Measurements from ENCODE around the gene MTMR2. TPM values are rescaled to one million over a fixed set of nuclear protein-coding genes. Genes with fewer than 3 reads are reported as not detected.
A peak's percentile ranks its signal among the peaks of the same experiment; 100 is the strongest.

MTMR2 gene
- 46.4 and 49.5 TPM in 2 replicates for total RNA-seq
- 16.8 and 19.5 TPM in 2 replicates for polyA plus RNA-seq
- 18.7 and 19.9 TPM in 2 replicates for polyA plus RNA-seq (2011; cell fraction: cytosol; rRNA removed)
- 20.6 and 21.5 TPM in 2 replicates for polyA plus RNA-seq (2011; cell fraction: nucleus; rRNA removed)
- polyA plus RNA-seq (2012): 29.6 and 49.7 TPM in 2 replicates
- polyA minus RNA-seq: 37.7 and 41.8 TPM in 2 replicates
- polyA minus RNA-seq (2011; cell fraction: cytosol; rRNA and poly(A)+ RNA removed): 39.1 TPM
- 60.4 and 72.9 TPM in 2 replicates for polyA minus RNA-seq (2011; cell fraction: nucleus; rRNA and poly(A)+ RNA removed)
- percentile 90 among the genes with signal in this experiment for Bru-seq, nascent RNA
- BruChase-seq, experiment 1, labeled RNA remaining after a 6-hour chase: percentile 85 among the genes with signal in this experiment
- BruChase-seq, experiment 2, labeled RNA remaining after a 2-hour chase: percentile 77 among the genes with signal in this experiment
- long read RNA-seq, full-length matches to known transcripts: 98 of 160 reads
- long read RNA-seq, partial matches to known transcripts: 7 of 160 reads
- long read RNA-seq, other reads (novel, unspliced or antisense): 55 of 160 reads

GRCh38 chr11:95923728-95924413 lies at the start of gene MTMR2:
TSS of gene MTMR2 (minus strand) at chr11:95924107. CDS start at chr11:95923954, 153 bp downstream.
- H3K9ac ChIP-seq (replicated peaks; ENCODE audit: extremely low read depth, insufficient read depth, low read length): peak within 1 kb of the TSS; percentile 100
- POLR2A ChIA-PET: interaction anchor here (0.6 to 1.1 kb wide), 3 partner anchors 18 to 418 kb away, joined by 3 read pairs; no protein-coding TSS in a partner anchor
- no peaks in the 10 kb centered on the region for H3K9me1 ChIP-seq (replicated peaks; ENCODE audit: control insufficient read depth, extremely low read depth, insufficient read depth, low read length)
- no peaks in the 10 kb centered on the region for H3K9me3 ChIP-seq (replicated peaks; ENCODE audit: control insufficient read depth, insufficient read depth, low read length)
- peak within 1 kb of the TSS; percentile 92 to 99 (median 98) for H3K4me3 ChIP-seq (replicated peaks in 1 of 3; ENCODE audit: insufficient read depth in 1 of 3, low read depth in 1 of 3, low read length in 3 of 3)
- H2AFZ ChIP-seq (ENCODE audit: low read depth, low read length): peak within 1 kb of the TSS; percentile 93
- no peaks in the 10 kb centered on the region for H3K27me3 ChIP-seq (ENCODE audit: control insufficient read depth in 2 of 2, insufficient read depth in 2 of 2, low read length in 2 of 2)
- DNase-seq (ENCODE audit: low read depth, low spot score) (peak; percentile 82), FAIRE-seq (peak; percentile 75)
- TSS peak; percentile 37 for BruUV-seq (replicated peaks)
- H3K27ac ChIP-seq (ENCODE audit: insufficient read depth, low read depth, low read length): peak within 1 kb of the TSS; percentile 75
- dilution Hi-C loops (cut with MboI; ENCODE audit: extremely low pct_ligation_motif_present, low sequenced_read_pairs): no loop called here
- H3K4me2 ChIP-seq (ENCODE audit: insufficient read depth, low read length): peak within 1 kb of the TSS; percentile 95
- TF ChIP-seq MYC (IDR thresholded peaks at IDR 0.05; ENCODE audit: low read depth, low read length) (peak; percentile 23), CTCF (IDR thresholded peaks at IDR 0.05; ENCODE audit: extremely low read depth in 1 of 2, insufficient read depth in 1 of 2, low read depth in 1 of 2, low read length in 2 of 2) (no peak), GATA2 (IDR thresholded peaks at IDR 0.05; ENCODE audit: insufficient read depth, insufficient read length, low read depth, low read length) (no peak), EZH2 (IDR thresholded peaks at IDR 0.05; ENCODE audit: borderline replicate concordance, low read depth, low read length, severe bottlenecking) (no peak), POLR2AphosphoS5 (IDR thresholded peaks at IDR 0.05; ENCODE audit: insufficient read depth, low read depth, low read length) (peak; percentile 96), JUN (IDR thresholded peaks at IDR 0.05; ENCODE audit: borderline replicate concordance, insufficient read depth, insufficient read length, low read depth) (no peak), FOS (IDR thresholded peaks at IDR 0.05; ENCODE audit: borderline replicate concordance, insufficient read depth, low read length) (no peak), POLR2A (IDR thresholded peaks at IDR 0.05; ENCODE audit: low read depth, low read length) (peak; percentile 97)
- TF ChIP-seq, protein P1, sequence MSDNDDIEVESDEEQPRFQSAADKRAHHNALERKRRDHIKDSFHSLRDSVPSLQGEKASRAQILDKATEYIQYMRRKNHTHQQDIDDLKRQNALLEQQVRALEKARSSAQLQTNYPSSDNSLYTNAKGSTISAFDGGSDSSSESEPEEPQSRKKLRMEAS (IDR thresholded peaks at IDR 0.05; ENCODE audit: insufficient read depth, insufficient read length): no peak
- no peaks in the 10 kb centered on the region for H4K20me1 ChIP-seq (replicated peaks; ENCODE audit: control insufficient read depth, extremely low read depth, insufficient read depth, low read length)
- H3K36me3 ChIP-seq (ENCODE audit: control insufficient read depth in 2 of 2, extremely low read depth in 1 of 2, insufficient read depth in 2 of 2, low read length in 2 of 2): no peaks in the 10 kb centered on the region
- CTCF ChIA-PET: interaction anchor here (0.8 to 1.7 kb wide), 3 partner anchors 24 to 470 kb away, joined by 3 to 4 read pairs (median 3); no protein-coding TSS in a partner anchor
- intact Hi-C loops (cut with micrococcal nuclease): loop anchor here (1.0 to 5.0 kb wide), 6 partner anchors 53 to 465 kb away; partner anchors contain the start of genes CCDC82, CEP57 and MAML2
- peaks cover 32% of the 10 kb centered on the region for H3K4me1 ChIP-seq (ENCODE audit: control insufficient read depth, extremely low read depth, insufficient read depth, low read length)
- peaks cover 50% of the 10 kb centered on the region for H3K79me2 ChIP-seq (ENCODE audit: control insufficient read depth, insufficient read depth, low read length)

Measured in endothelial cell of umbilical vein (primary cell).